A673 (cell line): Measurements from ENCODE around the gene C3orf38. TPM values are rescaled to one million over a fixed set of nuclear protein-coding genes. Genes with fewer than 3 reads are reported as not detected.

Source experiments
- BruUV-seq: library from RNA; stranded (reverse); fragments of 400-500 nt; replicated peaks from 2 replicates; lab custom pipeline; 2021; lab: Mats Ljungman, UMichigan
- CTCF ChIA-PET: fragments of 300-600 bp; sonication (Branson Sonifier 250); formaldehyde crosslinking; loops from one replicate; lab custom pipeline; 2022; ENCODE audit warnings: antibody characterized with exemption; lab: Charles Lee
- POLR2A ChIA-PET: fragments of 300-600 bp; sonication (Branson Sonifier 250); formaldehyde crosslinking; loops from one replicate; lab custom pipeline; 2022; ENCODE audit warnings: antibody characterized with exemption; ENCODE audit not compliant: low non-redundant PET; lab: Charles Lee
- DNase-seq: peaks from one replicate; pipeline ENCODE4 v3.0.0-alpha.2; 2015; ENCODE audit warnings: low spot score
- H3K27ac ChIP-seq: fragments of 200-600 bp; sonication (generic); 2 replicates; pipeline ENCODE4 v1.5.1; 2016; ENCODE audit warnings: mixed run types, low read depth, mild to moderate bottlenecking, mixed read lengths, antibody characterized with exemption, low read length; ENCODE audit not compliant: poor library complexity, severe bottlenecking
- H3K27me3 ChIP-seq: fragments of 200-600 bp; sonication (generic); replicated peaks from 2 replicates; pipeline ENCODE4 v1.6.1; 2017; ENCODE audit warnings: mixed run types, low read depth, mild to moderate bottlenecking, mixed read lengths, antibody characterized with exemption, low read length; ENCODE audit not compliant: insufficient read depth, poor library complexity
- H3K36me3 ChIP-seq: fragments of 200-600 bp; sonication (generic); 2 replicates; pipeline ENCODE4 v1.6.1; 2016; ENCODE audit warnings: mixed run types, mild to moderate bottlenecking, mixed read lengths, antibody characterized with exemption, low read length; ENCODE audit not compliant: insufficient read depth, poor library complexity, severe bottlenecking
- H3K4me1 ChIP-seq: fragments of 200-600 bp; sonication (generic); 2 replicates; pipeline ENCODE4 v1.6.1; 2017; ENCODE audit warnings: mixed run types, mild to moderate bottlenecking, mixed read lengths, antibody characterized with exemption, low read length; ENCODE audit not compliant: insufficient read depth, poor library complexity, severe bottlenecking
- H3K4me3 ChIP-seq: fragments of 200-600 bp; sonication (generic); 2 replicates; pipeline ENCODE4 v1.5.1; 2016; ENCODE audit warnings: low read depth, mixed run types, mild to moderate bottlenecking, mixed read lengths, low read length; ENCODE audit not compliant: poor library complexity, severe bottlenecking
- H3K9me3 ChIP-seq: fragments of 200-600 bp; sonication (generic); 2 replicates; pipeline ENCODE4 v1.6.1; 2016; ENCODE audit warnings: mixed run types, low read depth, mild to moderate bottlenecking, mixed read lengths, antibody characterized with exemption, low read length; ENCODE audit not compliant: poor library complexity, severe bottlenecking
- EZH2 ChIP-seq: fragments of 200-600 bp; sonication (generic); IDR thresholded peaks from 2 replicates; pipeline ENCODE4 v1.6.1; 2017; ENCODE audit warnings: borderline replicate concordance, low read depth, mild to moderate bottlenecking, mixed read lengths, antibody characterized with exemption, low read length; ENCODE audit not compliant: poor library complexity, severe bottlenecking
- intact Hi-C: fragments of 100-400 bp; cut with micrococcal nuclease; formaldehyde crosslinking; loops from one replicate; pipeline ENCODE4 v1.10.0; 2022; ENCODE audit not compliant: unreplicated experiment
- total RNA-seq: library from RNA; stranded (reverse); gene quantifications from 2 replicates; pipeline ENCODE4 v1.2.3, GENCODE V29; 2021
- TF ChIP-seq, protein P1 (sequence below): fragments of 300-800, 200-600 bp; sonication (generic); conservative IDR thresholded peaks from 2 replicates; pipeline ENCODE4 v1.5.1; 2017; ENCODE audit warnings: low read depth, mild to moderate bottlenecking, antibody characterized with exemption, low read length, moderate library complexity, mixed read lengths

Gene C3orf38
- total RNA-seq, 1 experiment from 2014 or later, result 36.4 TPM

DNA sequence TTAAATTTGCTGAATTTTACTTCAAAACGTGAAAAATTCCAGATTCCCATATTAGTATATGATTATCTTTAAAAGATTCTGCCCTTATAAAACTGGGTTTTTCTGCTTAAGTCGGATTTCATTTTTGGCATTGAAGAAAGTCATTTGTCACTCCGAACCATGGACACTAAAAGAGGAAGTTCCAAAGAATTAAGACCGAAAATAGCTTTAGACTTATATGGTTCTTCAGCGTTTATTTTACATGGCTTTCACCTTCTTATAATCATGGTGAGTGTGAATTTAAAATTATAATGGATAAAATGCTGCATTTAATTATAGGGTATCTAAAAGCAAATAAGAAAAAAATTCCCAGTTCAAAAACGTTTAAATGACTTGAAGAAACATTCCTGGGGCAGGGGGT is 1.0 kb downstream of the C3orf38 start:
- intact Hi-C loops, result no loop called here
- ChIA-PET POLR2A (no interaction called here), CTCF (interaction anchor here (0.7 kb wide), 1 partner anchor 69 kb away, joined by 3 read pairs; no protein-coding TSS in a partner anchor)
- Histone ChIP-seq H3K36me3 (peaks cover 27% of the 10 kb centered on the region), H3K4me3 (peak overlapping the region; percentile 78), H3K4me1 (peaks cover 10% of the 10 kb centered on the region), H3K9me3 (no peaks in the 10 kb centered on the region), H3K27ac (peak overlapping the region; percentile 95), H3K27me3 (no peaks in the 10 kb centered on the region)
- BruUV-seq, result no TSS peak
- no peak for DNase-seq
- TF ChIP-seq, protein P1, sequence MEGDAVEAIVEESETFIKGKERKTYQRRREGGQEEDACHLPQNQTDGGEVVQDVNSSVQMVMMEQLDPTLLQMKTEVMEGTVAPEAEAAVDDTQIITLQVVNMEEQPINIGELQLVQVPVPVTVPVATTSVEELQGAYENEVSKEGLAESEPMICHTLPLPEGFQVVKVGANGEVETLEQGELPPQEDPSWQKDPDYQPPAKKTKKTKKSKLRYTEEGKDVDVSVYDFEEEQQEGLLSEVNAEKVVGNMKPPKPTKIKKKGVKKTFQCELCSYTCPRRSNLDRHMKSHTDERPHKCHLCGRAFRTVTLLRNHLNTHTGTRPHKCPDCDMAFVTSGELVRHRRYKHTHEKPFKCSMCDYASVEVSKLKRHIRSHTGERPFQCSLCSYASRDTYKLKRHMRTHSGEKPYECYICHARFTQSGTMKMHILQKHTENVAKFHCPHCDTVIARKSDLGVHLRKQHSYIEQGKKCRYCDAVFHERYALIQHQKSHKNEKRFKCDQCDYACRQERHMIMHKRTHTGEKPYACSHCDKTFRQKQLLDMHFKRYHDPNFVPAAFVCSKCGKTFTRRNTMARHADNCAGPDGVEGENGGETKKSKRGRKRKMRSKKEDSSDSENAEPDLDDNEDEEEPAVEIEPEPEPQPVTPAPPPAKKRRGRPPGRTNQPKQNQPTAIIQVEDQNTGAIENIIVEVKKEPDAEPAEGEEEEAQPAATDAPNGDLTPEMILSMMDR, result no peak
- TF ChIP-seq EZH2, result no peak

DNA sequence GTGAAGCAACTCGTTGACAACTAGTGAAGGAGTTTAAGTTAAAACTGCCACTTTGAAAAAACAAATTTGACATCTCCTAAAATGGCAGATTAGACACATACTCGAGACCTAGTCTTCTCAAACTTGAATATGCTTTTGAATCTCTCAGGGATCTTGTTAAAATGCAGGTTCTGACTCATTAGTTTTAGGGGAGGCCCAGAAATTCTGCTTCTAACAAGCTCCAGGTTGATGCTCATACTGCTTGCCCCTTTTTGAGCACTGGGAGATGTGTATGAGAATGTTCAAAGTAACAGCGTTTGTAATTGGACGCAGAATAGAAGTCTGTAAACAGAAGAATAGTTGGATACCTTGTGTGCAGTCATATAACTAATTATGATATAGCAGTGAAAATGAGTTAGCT is 1.6 kb downstream of the C3orf38 start:
- no peaks in the 10 kb centered on the region for H3K9me3 ChIP-seq
- TF ChIP-seq, protein P1, result no peak
- no peak for TF ChIP-seq EZH2
- no peaks in the 10 kb centered on the region for H3K27me3 ChIP-seq
- intact Hi-C loops, result no loop called here
- peaks cover 32% of the 10 kb centered on the region for H3K36me3 ChIP-seq
- no TSS peak for BruUV-seq
- no peak for DNase-seq
- ChIA-PET CTCF (no interaction called here), POLR2A (no interaction called here)
- peaks cover 10% of the 10 kb centered on the region for H3K4me1 ChIP-seq
- peak overlapping the region; percentile 78 for H3K4me3 ChIP-seq
- no peak overlapping the region for H3K27ac ChIP-seq

DNA sequence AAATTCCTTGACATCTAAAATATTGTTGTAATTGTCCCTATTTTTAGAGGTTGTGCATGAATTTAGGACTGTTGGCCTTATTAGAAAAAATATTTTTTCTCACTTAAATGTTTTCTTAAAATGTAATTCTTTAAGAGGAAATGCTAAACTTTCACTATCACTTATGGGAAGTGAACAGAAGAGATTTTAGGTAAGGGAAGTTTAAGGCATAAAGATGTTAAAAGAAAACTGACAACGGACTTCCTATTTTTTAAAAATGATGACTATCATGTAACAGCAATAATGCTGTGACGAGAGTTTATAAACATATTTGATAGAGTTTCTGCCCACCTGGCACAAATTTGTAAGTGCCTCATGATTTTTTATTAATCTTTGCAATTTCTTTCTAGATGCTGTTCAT is 3.1 kb downstream of the C3orf38 start:
- intact Hi-C loops, result no loop called here
- no peak overlapping the region for H3K27ac ChIP-seq
- ChIA-PET POLR2A (no interaction called here), CTCF (no interaction called here)
- H3K9me3 ChIP-seq, result no peaks in the 10 kb centered on the region
- H3K36me3 ChIP-seq, result peaks cover 46% of the 10 kb centered on the region
- H3K27me3 ChIP-seq, result no peaks in the 10 kb centered on the region
- peaks cover 10% of the 10 kb centered on the region for H3K4me1 ChIP-seq
- no peak for DNase-seq
- no peak for TF ChIP-seq EZH2
- TF ChIP-seq, protein P1, result no peak
- BruUV-seq, result no TSS peak
- H3K4me3 ChIP-seq, result no peak overlapping the region
